GM12873 (cell line): ENCODE measurements around the gene UNC5A.

Experiments used
- CTCF ChIP-seq: IDR thresholded peaks from 2 replicates; pipeline ENCODE4 v1.5.1; 2012; ENCODE audit warnings: low read depth, mild to moderate bottlenecking, moderate library complexity, low read length, control low read depth; ENCODE audit not compliant: insufficient read depth; ENCODE audit errors: missing control alignments

The UNC5A gene

GRCh38 chr5:176776916-176777315 lies 33.4 kb upstream of the UNC5A start:
- no peak for TF ChIP-seq CTCF

- TF ChIP-seq CTCF = no peak
Observed at GRCh38 chr5:176778921-176779465, 31.4 kb upstream of the UNC5A start.

DNA sequence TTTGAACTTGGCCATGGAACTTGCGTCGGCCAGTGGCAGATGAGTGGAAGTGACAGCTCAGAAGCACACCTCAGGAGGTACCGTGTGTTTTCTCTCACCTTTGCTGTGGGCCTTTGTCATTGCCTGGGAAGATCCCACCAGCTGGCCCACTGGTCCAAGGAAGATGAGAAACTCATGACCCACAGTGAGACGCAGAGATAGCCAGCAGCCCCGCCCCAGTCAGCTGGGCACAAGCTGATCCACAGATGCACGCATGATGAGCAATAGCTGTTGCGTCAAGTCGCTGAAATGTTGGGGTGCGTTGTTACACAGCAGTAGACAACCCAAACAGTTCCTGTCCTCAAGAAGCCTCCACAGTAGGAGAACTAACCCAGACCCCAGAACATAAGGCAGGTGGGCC lies 30.8 kb upstream of the UNC5A start:
- no peak for TF ChIP-seq CTCF

DNA sequence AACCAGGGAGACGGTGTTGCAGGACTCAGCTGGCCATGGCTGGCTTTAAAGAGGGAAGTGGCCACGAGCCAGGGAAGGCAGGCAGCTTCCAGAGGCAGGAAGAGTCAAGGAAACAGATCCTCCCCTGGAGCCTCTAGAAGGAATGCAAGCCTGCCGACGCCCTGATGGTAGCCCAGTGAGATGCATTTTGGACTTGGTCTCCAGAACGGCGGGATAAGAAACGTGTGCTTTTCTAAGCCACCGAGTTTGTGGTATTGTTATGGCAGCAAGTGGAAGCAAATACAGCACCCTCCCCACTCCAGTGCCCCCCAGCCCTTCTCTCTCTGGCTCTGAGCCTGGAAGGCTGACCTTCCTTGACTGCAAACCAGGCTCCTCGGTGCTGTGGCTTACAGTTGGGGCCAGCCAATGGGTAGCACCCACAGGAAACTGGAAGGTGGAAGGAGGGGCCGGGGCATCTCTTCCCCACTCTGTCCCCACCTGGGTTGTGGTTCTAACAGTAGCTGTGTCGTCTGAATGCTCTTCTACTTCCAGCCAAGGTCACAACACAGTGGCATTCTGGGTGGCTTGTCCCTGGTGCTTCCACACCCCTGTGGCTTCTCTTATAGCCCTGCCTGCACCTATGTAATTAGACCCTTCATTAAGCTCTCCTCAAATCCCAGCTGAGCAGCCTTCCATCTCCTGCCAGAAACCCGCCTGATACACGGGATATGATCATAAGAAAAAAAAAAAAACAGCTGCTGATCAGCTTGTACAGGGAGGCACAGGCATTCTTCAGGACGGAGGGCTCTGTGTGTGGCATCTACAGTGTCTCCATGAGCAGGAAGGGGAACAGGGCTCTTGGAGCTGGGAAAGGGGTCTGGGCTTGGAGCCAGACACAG lies 29.9 kb upstream of the UNC5A start:
- no peak for TF ChIP-seq CTCF

DNA sequence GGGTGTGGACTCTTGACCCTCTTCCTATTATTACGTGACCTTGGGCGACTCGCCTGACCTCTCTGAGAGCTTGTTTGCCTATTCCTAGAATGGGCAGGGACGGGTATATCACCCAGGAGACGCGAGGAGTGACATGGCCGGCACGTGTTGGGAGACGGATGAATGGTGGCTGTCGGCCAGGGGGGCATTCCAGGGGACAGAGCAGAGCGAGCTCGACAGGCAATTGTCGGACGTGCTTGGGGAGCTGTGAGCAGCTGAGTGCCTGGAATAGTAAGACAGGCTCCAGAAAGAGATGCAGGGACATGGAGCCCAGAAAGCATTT lies 29.3 kb upstream of the UNC5A start:
- TF ChIP-seq CTCF = no peak

- no peak for TF ChIP-seq CTCF
Observed at GRCh38 chr5:176781638-176782570, 28.5 kb upstream of the UNC5A start.
